ENCODE data around the gene NDE1.

The NDE1 gene

GRCh38 chr16:15691046-15691445 is 41.0 kb downstream of the NDE1 start:
- TF ChIP-seq POLR2AphosphoS5 (IDR thresholded peaks at IDR 0.05; ENCODE audit: low read depth, low read length), result no peak
- no peak for TF ChIP-seq TAF1 (IDR thresholded peaks at IDR 0.05; ENCODE audit: borderline replicate concordance, insufficient read depth, low read length)
- TF ChIP-seq REST (IDR thresholded peaks at IDR 0.05; ENCODE audit: insufficient read depth in 1 of 2, low read depth in 2 of 2, low read length in 2 of 2), result no peak
- TF ChIP-seq SIN3A (IDR thresholded peaks at IDR 0.05; ENCODE audit: borderline replicate concordance, insufficient read depth, low read length), result no peak
- no peak for TF ChIP-seq FOXP2 (optimal IDR thresholded peaks at IDR 0.05; ENCODE audit: borderline replicate concordance, extremely low read depth, extremely low read length, insufficient read depth)

- TF ChIP-seq REST (IDR thresholded peaks at IDR 0.05; ENCODE audit: insufficient read depth in 1 of 2, low read depth in 2 of 2, low read length in 2 of 2), result no peak
- TF ChIP-seq TAF1 (IDR thresholded peaks at IDR 0.05; ENCODE audit: borderline replicate concordance, insufficient read depth, low read length), result no peak
- no peak for TF ChIP-seq POLR2AphosphoS5 (IDR thresholded peaks at IDR 0.05; ENCODE audit: low read depth, low read length)
- TF ChIP-seq FOXP2 (optimal IDR thresholded peaks at IDR 0.05; ENCODE audit: borderline replicate concordance, extremely low read depth, extremely low read length, insufficient read depth), result no peak
- no peak for TF ChIP-seq SIN3A (IDR thresholded peaks at IDR 0.05; ENCODE audit: borderline replicate concordance, insufficient read depth, low read length)
Observed at GRCh38 chr16:15694499-15694898, 44.5 kb downstream of the NDE1 start.

GRCh38 chr16:15699819-15700218 is 49.8 kb downstream of the NDE1 start:
- TF ChIP-seq SIN3A (IDR thresholded peaks at IDR 0.05; ENCODE audit: borderline replicate concordance, insufficient read depth, low read length), result no peak
- no peak for TF ChIP-seq TAF1 (IDR thresholded peaks at IDR 0.05; ENCODE audit: borderline replicate concordance, insufficient read depth, low read length)
- TF ChIP-seq REST (IDR thresholded peaks at IDR 0.05; ENCODE audit: insufficient read depth in 1 of 2, low read depth in 2 of 2, low read length in 2 of 2), result no peak
- no peak for TF ChIP-seq POLR2AphosphoS5 (IDR thresholded peaks at IDR 0.05; ENCODE audit: low read depth, low read length)
- TF ChIP-seq FOXP2 (optimal IDR thresholded peaks at IDR 0.05; ENCODE audit: borderline replicate concordance, extremely low read depth, extremely low read length, insufficient read depth), result no peak

GRCh38 chr16:15701367-15701766 is 51.3 kb downstream of the NDE1 start:
- TF ChIP-seq POLR2AphosphoS5 (IDR thresholded peaks at IDR 0.05; ENCODE audit: low read depth, low read length) (no peak), TAF1 (IDR thresholded peaks at IDR 0.05; ENCODE audit: borderline replicate concordance, insufficient read depth, low read length) (no peak), REST (IDR thresholded peaks at IDR 0.05; ENCODE audit: insufficient read depth in 1 of 2, low read depth in 2 of 2, low read length in 2 of 2) (no peak), FOXP2 (optimal IDR thresholded peaks at IDR 0.05; ENCODE audit: borderline replicate concordance, extremely low read depth, extremely low read length, insufficient read depth) (no peak), SIN3A (IDR thresholded peaks at IDR 0.05; ENCODE audit: borderline replicate concordance, insufficient read depth, low read length) (no peak)

Data from PFSK-1 (cell line).